Ovary (tissue), 9 donors: Measurements from ENCODE around the gene NFE2. TPM values are rescaled to one million over a fixed set of nuclear protein-coding genes. Genes with fewer than 3 reads are reported as not detected.

ENCODE experiments used
- DNase-seq, 5 donors: peaks; one replicate each; pipeline ENCODE4 v3.0.0-alpha.2; 2019 to 2020
- H3K27ac ChIP-seq, 2 donors: fragments of 200-600 bp; one replicate each; pipeline versions ENCODE4 v1.5.1 to v1.8.0; 2019 to 2022
- H3K27me3 ChIP-seq: fragments of 200-600 bp; one replicate; pipeline ENCODE4 v1.8.0; 2022
- H3K36me3 ChIP-seq: fragments of 200-600 bp; sonication (generic); one replicate; pipeline ENCODE4 v1.5.1; 2019
- H3K4me1 ChIP-seq: one replicate; pipeline ENCODE4 v1.8.1; 2013; ENCODE audit warnings: mild to moderate bottlenecking, moderate library complexity; ENCODE audit not compliant: insufficient read depth
- H3K4me3 ChIP-seq: fragments of 200-600 bp; sonication (generic); one replicate; pipeline ENCODE4 v1.5.1; 2017
- H3K9me3 ChIP-seq, 2 donors: fragments of 200-600 bp in 1 of 2; sonication (generic) in 1 of 2; one replicate each; pipeline versions ENCODE4 v1.5.1 to v1.8.1; 2013 to 2019; ENCODE audit warnings: mild to moderate bottlenecking in 1 of 2, moderate library complexity in 1 of 2
- CTCF ChIP-seq, 3 donors: fragments of 450-650 bp in 2 of 3; fragments of 200-600 bp in 1 of 3; IDR thresholded peaks; one replicate each; pipeline versions ENCODE4 v1.5.1 to v1.8.0; 2016 to 2022; ENCODE audit warnings: antibody characterized with exemption in 3 of 3, mild to moderate bottlenecking in 1 of 3
- EP300 ChIP-seq: sonication (generic); formaldehyde crosslinking; IDR thresholded peaks from one replicate; pipeline ENCODE4 v1.6.1; 2017; ENCODE audit warnings: antibody characterized with exemption
- POLR2A ChIP-seq: fragments of 450-650 bp; IDR thresholded peaks from one replicate; pipeline ENCODE4 v1.6.1; 2017; ENCODE audit warnings: antibody characterized with exemption, mild to moderate bottlenecking, moderate library complexity
- WGBS, 3 donors: extraction: QIAGEN DNeasy Blood & Tissue Kit in 1 of 3; methylation state at CpG; one replicate each; pipeline versions ENCODE4 v1.1.5 to v1.1.7; 2013 to 2017; 5-methylcytosine and 5-hydroxymethylcytosine counted together
- intact Hi-C, 4 donors: fragments of 100-400 bp; cut with DNase I; formaldehyde crosslinking; loops; one replicate each; pipeline versions ENCODE4 v1.11.0 to v1.15.1; 2022 to 2023
- polyA plus RNA-seq, 2 donors: library from polyadenylated mRNA; stranded (reverse); fragments of 200-250 nt in 1 of 2; fragments of 350-450 nt in 1 of 2; fragmentation: Illumina TruSeq in 1 of 2; extraction: RNeasy Lipid Tissue Mini Kit (QIAGEN cat#74804) in 1 of 2; gene quantifications; one replicate each; pipeline ENCODE4 v1.2.3, GENCODE V29; 2013 to 2014
- total RNA-seq, 7 donors: library from RNA; depleted of rRNA in 2 of 7; stranded (reverse); fragments of >200 nt in 2 of 7; fragmentation: NEBNext Ultra II Directional in 3 of 7; extraction: Animal tissue kit (Norgen Biotek cat#: 25700) in 3 of 7; gene quantifications; one replicate each; pipeline versions ENCODE4 v1.1.0 to v1.2.4, GENCODE V29; 2016 to 2023
- donor health status: DM: no; HTN: no; CAD: no; lungs with moderate emphysema.
- donor health status: DM: no; HTN: no; CAD: no.
- donor health status: Bipolar disorder and iron deficiency.
- donor health status: DM: yes; HTN: yes; CAD: no.
- donor health status: DM: no; HTN: no; CAD: no.
- donor health status: DM: yes; HTN: yes; CAD: no.

Gene NFE2
- total and polyA plus RNA-seq, 9 donors = 0.05 to 0.54 (median 0.33) TPM; not detected in 2

- Histone ChIP-seq H3K27me3 (no peaks in the 10 kb centered on the region), H3K4me1 (peaks cover 3% of the 10 kb centered on the region), H3K4me3 (no peak overlapping the region), H3K36me3 (no peaks in the 10 kb centered on the region), H3K27ac (no peak overlapping the region), H3K9me3 (no peaks in the 10 kb centered on the region)
- DNase-seq = no peak
- WGBS, 3 donors = 95 to 97% (median 97%) methylated on average over 4 of the region's 4 CpGs
- intact Hi-C loops = loop anchor here in 2 of 4 donors (5.0 kb wide), 1 partner anchor 34 kb away; no protein-coding TSS in a partner anchor
- TF ChIP-seq POLR2A (no peak), CTCF (IDR thresholded peaks at IDR 0.05) (no peak), EP300 (no peak)
Measured at GRCh38 chr12:54333420-54334034, 32.7 kb upstream of the NFE2 start.

GRCh38 chr12:54331461-54331860, 30.6 kb upstream of the NFE2 start:
- no peak for TF ChIP-seq POLR2A
- TF ChIP-seq EP300 = no peak
- TF ChIP-seq CTCF (IDR thresholded peaks at IDR 0.05) = no peak
- no peaks in the 10 kb centered on the region for H3K9me3 ChIP-seq
- peaks cover 3% of the 10 kb centered on the region for H3K4me1 ChIP-seq
- DNase-seq = no peak
- H3K36me3 ChIP-seq = no peaks in the 10 kb centered on the region
- no peak overlapping the region for H3K27ac ChIP-seq
- intact Hi-C loops = loop anchor here in 2 of 4 donors (5.0 kb wide), 1 partner anchor 36 kb away; no protein-coding TSS in a partner anchor
- H3K4me3 ChIP-seq = no peak overlapping the region
- H3K27me3 ChIP-seq = no peaks in the 10 kb centered on the region
- WGBS, 3 donors = 75 to 79% (median 78%) methylated on average over 5 of the region's 5 CpGs

- H3K36me3 ChIP-seq = no peaks in the 10 kb centered on the region
- H3K4me1 ChIP-seq = peaks cover 3% of the 10 kb centered on the region
- H3K27ac ChIP-seq = no peak overlapping the region
- no peak for DNase-seq
- TF ChIP-seq POLR2A (no peak), CTCF (IDR thresholded peaks at IDR 0.05) (no peak), EP300 (no peak)
- 67 to 70% (median 69%) methylated on average over 3 of the region's 3 CpGs for WGBS, 3 donors
- H3K4me3 ChIP-seq = no peak overlapping the region
- intact Hi-C loops = loop anchor here in 2 of 4 donors (5.0 kb wide), 1 partner anchor 37 kb away; no protein-coding TSS in a partner anchor
- no peaks in the 10 kb centered on the region for H3K27me3 ChIP-seq
- H3K9me3 ChIP-seq = no peaks in the 10 kb centered on the region
Measured at GRCh38 chr12:54330442-54330841, 29.6 kb upstream of the NFE2 start.

- Histone ChIP-seq H3K9me3 (no peaks in the 10 kb centered on the region), H3K4me3 (no peak overlapping the region), H3K27me3 (no peaks in the 10 kb centered on the region), H3K36me3 (no peaks in the 10 kb centered on the region), H3K4me1 (peaks cover 3% of the 10 kb centered on the region), H3K27ac (no peak overlapping the region)
- DNase-seq = no peak
- 69 to 72% (median 71%) methylated on average over 5 of the region's 5 CpGs for WGBS, 3 donors
- intact Hi-C loops = loop anchor here in 2 of 4 donors (5.0 to 10.0 kb wide), 2 partner anchors 38 to 75 kb away; no protein-coding TSS in a partner anchor
- TF ChIP-seq EP300 = no peak
Measured at GRCh38 chr12:54329759-54330158, 28.9 kb upstream of the NFE2 start.
